ENCODE data around the gene HRC.
"Not testable (repeated sequence)": the region's sequence is repeated elsewhere in the genome, so short reads cannot be mapped to it uniquely, and the experiment has no call there.

DNA sequence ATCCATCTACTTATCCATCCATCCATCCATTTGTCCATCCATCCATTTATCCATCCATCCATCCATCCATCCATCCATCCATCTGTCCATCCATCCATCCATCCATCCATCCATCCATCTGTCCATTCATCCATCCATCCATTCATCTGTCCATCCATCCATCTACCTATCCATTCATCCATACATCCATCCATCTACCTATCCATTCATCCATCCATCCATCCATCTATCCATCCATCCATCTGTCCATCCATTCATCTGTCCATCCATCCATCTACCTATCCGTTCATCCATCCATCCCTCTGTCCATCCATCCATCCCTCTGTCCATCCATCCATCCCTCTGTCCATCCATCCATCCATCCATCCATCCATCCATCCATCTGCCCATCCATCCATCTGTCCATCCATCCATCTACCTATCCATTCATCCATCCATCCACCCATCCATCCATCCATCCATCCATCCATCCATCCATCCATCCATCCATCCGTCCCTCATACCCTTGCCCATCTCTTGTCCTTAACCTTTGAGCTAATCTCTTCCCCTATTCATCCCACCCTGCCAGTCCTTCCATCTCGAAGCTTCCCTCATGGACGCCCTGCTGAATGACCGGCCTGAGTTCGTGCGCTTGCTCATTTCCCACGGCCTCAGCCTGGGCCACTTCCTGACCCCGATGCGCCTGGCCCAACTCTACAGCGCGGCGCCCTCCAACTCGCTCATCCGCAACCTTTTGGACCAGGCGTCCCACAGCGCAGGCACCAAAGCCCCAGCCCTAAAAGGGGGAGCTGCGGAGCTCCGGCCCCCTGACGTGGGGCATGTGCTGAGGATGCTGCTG is 27.0 kb upstream of the HRC start:
- TF ChIP-seq POLR2A, EP300, POLR2AphosphoS5 (IDR thresholded peaks at IDR 0.05): not testable (repeated sequence)
- TF ChIP-seq, protein P1, sequence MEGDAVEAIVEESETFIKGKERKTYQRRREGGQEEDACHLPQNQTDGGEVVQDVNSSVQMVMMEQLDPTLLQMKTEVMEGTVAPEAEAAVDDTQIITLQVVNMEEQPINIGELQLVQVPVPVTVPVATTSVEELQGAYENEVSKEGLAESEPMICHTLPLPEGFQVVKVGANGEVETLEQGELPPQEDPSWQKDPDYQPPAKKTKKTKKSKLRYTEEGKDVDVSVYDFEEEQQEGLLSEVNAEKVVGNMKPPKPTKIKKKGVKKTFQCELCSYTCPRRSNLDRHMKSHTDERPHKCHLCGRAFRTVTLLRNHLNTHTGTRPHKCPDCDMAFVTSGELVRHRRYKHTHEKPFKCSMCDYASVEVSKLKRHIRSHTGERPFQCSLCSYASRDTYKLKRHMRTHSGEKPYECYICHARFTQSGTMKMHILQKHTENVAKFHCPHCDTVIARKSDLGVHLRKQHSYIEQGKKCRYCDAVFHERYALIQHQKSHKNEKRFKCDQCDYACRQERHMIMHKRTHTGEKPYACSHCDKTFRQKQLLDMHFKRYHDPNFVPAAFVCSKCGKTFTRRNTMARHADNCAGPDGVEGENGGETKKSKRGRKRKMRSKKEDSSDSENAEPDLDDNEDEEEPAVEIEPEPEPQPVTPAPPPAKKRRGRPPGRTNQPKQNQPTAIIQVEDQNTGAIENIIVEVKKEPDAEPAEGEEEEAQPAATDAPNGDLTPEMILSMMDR (IDR thresholded peaks at IDR 0.05), result not testable (repeated sequence)

Measured in upper lobe of left lung (tissue), 4 donors.